ENCODE measurements around the gene PLBD2.

The PLBD2 gene

GRCh38 chr12:113371808-113372207 lies 13.4 kb downstream of the PLBD2 start:
- DNase-seq: no peak

GRCh38 chr12:113372371-113372770 lies 14.0 kb downstream of the PLBD2 start:
- no peak for DNase-seq

DNA sequence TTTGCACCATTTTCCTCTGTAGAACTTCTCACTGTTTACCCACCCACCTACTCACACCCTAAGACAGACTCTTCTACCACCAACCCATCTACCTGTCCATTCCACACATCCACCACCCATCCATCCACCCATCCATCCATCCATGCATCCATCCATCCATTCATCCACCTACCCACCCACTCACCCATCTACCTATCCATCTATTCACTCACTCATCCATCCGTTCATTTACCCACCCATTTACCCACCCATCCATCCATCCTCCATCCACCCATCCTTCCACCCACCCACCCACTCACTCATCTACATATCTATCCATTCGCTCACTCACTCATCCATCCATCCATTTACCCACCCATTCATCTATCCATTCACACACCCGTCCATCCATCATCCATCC lies 15.1 kb downstream of the PLBD2 start:
- DNase-seq: no peak

DNA sequence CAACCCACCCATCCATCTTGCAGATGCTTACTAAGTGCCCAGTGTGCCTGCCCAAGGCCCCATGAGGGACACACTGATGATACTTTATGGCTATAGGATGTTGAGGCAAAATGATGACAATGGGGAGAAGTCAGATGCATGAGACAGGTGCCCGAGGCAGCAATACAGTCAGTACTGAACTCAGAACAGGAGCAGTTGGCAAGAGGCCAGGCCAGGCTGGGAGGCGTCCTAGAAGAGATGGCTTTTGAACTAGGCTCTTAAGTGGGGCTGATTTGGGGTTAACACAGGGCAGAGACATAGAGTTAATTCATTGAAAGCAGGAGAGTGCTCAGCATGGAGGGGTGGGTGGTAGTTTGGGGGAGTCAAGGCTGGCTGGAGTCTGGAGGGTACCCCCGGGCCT lies 15.6 kb downstream of the PLBD2 start:
- DNase-seq: no peak

DNA sequence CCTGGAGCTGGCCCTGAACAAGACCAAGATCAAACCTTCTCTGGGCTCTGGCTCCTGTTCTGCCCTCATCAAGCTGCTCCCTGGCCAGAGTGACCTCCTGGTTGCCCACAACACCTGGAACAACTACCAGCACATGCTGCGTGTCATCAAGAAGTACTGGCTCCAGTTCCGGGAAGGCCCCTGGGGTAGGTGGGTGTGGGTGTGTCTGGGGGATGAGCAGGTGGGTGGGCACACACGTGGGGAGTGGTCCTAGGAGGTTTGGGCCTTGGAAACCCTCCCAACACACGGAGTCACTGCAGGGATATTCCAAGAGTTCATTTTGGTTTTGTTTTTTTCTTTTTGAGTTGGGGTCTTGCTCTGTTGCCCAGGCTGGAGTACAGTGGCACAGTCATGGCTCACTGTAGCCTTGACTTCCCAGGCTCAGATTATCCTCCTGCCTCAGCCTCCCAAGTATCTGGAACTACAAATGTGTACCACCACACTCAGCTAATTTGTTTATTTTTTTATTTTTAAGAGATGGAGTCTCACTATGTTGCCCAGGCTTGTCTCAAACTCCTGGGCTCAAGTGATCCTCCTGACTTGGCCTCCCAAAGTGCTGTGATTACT lies 16.5 kb downstream of the PLBD2 start:
- DNase-seq: no peak

DNA sequence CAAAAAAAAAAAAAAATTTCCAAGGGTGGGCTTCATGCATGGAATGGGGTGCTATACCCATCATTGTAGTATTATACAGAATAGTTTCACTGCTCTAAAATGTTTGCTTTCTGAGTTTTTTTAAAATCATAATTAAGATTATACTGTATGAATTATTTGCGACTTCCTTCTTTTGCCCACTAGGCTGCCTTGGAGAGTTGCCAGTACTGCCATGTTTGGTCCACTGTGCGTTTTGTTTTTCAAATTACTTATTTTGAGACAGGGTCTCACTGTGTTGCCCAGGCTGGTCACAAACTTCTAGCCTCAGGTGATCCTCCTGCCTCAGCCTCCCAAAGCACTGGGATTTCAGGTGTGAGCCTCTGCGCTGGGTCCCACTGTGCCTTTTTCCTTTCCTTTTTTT lies 19.9 kb downstream of the PLBD2 start:
- DNase-seq: no peak

DNA sequence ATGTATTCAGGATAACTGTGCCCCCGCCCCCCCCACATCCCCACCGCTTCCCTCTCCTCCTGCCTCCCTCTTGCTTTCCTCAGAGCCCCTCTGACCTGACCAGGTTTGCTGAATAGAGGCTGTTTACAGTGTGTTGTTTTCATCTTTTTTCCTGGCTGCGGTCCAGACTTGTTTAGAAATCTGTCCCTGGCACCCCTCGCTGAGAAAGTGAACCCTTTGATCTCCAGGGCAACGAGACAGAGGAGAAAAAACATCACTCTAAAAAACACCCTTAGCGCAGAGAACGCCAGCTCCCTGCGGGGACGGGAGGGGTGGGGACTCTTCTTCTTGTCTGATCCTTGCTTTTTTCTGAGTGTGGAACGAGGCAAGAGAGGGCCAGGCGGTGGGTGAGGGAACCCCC lies 22.8 kb downstream of the PLBD2 start:
- DNase-seq: no peak

DNA sequence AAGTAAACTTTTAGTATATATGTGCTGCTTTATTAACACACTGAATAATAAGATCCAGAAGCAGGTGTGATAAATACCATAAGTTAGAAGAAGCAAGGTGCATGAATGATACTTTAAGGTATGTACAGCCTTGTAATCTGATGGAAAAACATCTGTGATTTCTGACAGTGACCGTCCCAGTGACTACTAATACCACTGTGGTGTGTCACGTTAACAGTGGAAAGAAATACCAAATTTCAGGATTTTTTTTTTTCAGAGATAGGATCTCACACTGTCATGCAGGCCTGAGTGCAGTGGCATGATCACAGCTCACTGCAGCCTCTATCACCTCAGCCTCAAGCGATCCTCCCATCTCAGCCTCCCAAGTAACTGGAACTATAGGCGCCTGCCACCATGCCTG lies 23.8 kb downstream of the PLBD2 start:
- no peak for DNase-seq

- DNase-seq: no peak
Observed at GRCh38 chr12:113384778-113385177, 26.4 kb downstream of the PLBD2 start.

DNA sequence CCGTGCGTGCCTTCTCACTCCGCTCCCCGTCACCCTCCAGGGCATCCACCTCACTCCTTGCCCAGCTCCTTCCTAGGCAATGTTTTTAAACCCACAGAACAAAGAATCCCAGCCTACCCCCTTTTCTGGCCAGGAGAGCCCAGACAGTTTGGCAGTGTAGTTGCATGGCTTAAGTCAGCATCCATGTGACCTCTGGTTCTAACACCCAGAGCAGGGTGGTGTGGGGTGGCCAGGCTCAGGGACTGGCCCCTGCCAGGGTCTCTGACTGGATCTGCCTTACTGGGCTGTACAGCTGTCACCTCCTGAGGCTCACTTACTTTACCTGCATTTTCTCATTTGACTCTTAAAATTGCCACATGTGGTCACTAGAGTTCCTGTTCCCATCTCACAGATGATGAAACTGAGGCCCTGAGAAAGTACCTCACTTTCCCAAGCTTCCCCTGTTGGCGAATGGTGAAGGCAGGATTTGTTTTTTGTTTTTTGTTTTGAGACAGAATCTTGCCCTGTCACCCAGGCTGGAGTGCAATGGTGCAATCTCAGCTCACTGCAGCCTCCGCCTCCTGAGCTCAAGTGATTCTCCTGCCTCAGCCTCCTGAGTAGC lies 27.0 kb downstream of the PLBD2 start:
- DNase-seq: no peak

DNA sequence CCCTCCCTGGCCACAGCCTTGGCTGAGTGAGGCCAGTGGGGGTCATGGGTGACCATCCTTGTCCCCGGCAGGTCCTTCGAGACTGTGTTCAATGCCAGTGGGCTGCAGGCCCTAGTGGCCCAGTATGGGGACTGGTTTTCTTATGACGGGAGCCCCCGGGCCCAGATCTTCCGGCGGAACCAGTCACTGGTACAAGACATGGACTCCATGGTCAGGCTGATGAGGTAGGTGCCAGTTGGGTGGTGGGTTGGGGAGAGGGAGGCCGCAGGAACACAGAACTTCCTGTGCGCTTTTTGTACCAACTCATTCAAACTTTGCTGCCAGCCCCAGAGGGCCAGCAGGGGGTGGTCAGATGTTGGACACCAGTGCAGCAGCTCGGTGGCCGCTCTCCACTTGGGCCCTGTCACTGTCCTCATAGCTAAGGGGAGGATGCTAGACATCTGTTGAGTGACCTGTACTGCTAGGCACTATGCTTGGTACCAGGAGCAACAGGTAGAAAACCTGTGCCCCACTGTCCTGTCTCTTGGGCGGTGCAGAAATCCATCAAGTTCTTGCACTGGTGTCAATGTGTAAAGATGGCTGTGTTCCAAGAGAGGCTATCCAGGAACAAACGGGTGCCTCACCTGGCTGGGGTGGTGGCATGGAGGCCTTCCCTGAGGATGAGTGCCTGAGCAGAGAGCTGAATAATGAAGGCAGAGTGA lies 28.6 kb downstream of the PLBD2 start:
- no peak for DNase-seq

- DNase-seq: no peak
Observed at GRCh38 chr12:113387631-113388030, 29.2 kb downstream of the PLBD2 start.

DNA sequence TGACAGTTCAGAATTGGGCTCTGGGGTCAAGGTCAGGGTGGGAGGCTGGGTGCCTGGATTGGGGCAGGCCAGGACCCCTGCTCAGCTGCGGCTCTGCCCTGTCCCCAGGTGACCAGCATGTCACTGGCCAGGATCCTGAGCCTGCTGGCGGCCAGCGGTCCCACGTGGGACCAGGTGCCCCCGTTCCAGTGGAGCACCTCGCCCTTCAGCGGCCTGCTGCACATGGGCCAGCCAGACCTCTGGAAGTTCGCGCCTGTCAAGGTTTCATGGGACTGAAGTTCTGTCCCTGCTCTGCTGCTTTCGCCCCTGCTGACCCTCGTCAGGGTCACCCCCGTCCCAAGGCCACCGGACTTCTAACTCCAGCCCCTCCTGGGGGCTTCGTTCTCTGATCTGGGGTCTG lies 30.0 kb downstream of the PLBD2 start:
- no peak for DNase-seq

- DNase-seq: no peak
Observed at GRCh38 chr12:113390064-113391043, 32.0 kb downstream of the PLBD2 start.

- DNase-seq: no peak
Observed at GRCh38 chr12:113391145-113391544, 32.8 kb downstream of the PLBD2 start.

GRCh38 chr12:113391650-113392337 lies 33.4 kb downstream of the PLBD2 start:
- DNase-seq: no peak

DNA sequence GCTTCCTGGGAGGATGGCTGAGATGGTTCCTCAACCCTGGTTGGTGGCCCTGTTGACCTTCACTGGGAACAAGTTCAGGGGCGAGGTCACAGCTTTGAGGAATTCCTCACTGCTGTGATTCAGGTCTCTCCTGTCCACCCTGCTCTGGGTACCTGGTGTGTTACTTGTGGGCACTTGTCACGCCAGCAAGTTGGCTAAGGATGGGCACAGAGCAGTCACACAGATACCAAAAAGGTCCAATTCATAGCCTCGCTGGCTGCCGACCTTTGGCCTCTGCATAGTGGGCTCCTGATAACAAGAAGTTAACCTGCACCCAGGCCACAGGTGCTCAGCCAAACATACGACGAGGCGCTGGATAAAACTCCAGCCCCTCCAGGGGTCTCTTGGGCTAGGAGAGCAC lies 34.1 kb downstream of the PLBD2 start:
- no peak for DNase-seq

DNA sequence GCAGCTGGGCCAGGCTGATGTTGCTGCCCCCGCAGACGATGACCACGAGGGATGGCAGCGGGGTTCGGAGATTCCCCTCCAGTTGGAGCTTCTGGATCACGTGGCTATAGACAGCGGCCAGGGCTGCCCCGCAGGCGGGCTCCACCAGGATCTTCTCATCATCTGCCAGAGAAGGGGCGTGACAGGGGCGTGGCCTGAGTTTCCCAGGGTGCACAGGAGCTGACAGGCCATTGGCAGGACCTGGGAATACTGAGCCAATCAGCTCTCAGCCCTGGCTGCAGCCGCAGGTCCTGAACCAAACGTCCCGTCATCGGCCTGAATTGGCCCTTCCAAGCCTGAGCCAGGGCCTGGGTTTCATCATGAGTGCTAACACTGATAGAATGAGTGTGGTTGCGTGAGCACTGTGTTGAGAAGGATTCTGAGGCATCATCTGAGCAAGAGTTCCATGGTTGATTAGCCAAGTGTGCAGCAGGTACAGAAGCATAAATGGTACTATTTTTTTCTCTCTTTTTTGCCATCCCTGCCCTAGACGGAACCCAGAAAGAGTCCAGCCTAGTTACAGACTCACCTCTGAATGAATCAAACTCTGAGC lies 34.7 kb downstream of the PLBD2 start:
- DNase-seq: no peak

DNA sequence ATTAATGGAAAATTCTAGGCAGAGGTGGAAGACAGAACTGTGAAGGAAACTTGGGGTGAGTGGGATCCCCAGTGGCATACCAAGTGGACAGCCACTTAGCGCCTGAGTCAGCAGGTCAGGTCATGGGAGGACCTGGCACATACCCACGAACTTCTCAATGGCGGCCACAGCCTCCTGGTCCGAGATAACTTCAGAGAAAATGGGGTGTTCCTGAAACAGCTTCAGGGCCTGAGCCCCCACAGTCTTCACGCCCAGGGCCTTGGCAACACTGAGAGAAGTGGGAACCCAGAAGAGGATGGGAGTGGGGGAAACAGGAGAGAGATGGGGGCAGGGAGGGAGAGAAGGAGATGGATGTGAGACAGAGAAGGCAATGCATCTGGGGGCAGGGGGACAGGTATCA lies 35.4 kb downstream of the PLBD2 start:
- no peak for DNase-seq

DNA sequence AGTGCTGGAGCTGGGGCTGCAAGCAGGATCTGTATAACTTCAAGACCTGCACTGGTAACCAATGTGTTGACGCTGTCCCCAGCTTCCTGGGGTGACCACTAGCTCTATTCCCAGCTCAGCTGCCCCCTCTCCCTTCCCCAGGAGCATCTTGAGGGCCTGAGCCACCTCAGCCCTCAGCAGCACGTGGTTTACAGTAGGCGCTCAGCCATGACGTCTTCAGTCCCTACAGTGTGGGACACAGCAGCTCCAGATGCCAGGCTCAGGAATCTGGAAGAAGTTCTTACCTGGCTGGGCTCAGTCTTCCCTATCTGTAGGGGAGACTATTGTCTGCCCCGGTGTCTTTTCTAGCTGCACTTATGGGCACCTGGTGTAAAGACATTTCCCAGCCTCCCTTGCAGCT lies 36.7 kb downstream of the PLBD2 start:
- DNase-seq: no peak

- no peak for DNase-seq
Observed at GRCh38 chr12:113396200-113396599, 37.8 kb downstream of the PLBD2 start.

DNA sequence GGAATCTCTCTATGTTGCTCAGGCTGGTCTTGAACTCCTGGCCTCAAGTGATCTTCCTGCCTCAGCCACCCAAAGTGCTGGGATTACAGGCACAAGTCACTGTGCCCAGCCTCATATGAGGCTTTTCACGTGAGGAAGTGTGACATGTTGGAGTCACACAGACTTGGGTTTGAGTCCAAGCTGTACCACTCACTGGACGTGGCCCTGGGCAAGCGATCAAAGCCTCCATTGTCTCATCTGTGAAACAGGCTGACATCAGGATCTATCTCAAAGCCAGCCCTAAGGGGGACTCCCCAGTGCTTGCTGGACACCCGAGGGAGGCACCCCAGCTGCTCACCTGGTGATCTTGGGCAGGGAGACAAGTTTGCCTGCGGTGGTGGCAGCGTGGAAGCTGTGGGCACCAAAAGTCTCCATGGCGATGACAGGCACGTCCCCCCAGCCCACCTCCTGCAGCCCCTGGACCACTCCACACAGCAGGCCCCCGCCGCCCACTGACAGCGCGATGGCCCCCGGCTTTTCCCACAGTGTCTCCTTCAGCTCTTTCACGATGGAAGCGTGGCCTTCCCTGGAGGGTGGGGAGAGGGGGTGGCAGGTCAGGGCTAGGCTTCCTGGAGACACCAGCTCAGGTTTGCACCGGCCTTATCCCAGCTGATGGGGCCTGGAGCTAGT lies 38.6 kb downstream of the PLBD2 start:
- DNase-seq: no peak

Data from activated CD4-positive, CD25-positive, alpha-beta regulatory T cell treated with anti-CD3 and anti-CD28 coated beads, Interleukin-2, amount 50 U/mL, for 72 hours (primary cell).